ENCODE results near the gene CACNA1S. TPM values are rescaled to one million over a fixed set of nuclear protein-coding genes. Genes with fewer than 3 reads are reported as not detected.

Gene CACNA1S
- polyA plus RNA-seq, 1 of the 3 experiments (the other 2 are of a cell fraction), result not detected

GRCh38 chr1:201114245-201115131, 2.3 kb upstream of the CACNA1S start (continued):
- TF ChIP-seq IRF3 (IDR thresholded peaks at IDR 0.05; ENCODE audit: low read depth, low read length), result no peak
- no peak for TF ChIP-seq EP300 (IDR thresholded peaks at IDR 0.05; ENCODE audit: borderline replicate concordance in 1 of 2, low read depth in 1 of 2, low read length in 1 of 2)
- peak; percentile 59; the same call in 1 of the 2 replicates for TF ChIP-seq MXI1 (IDR thresholded peaks at IDR 0.05; ENCODE audit: low read depth, low read length)
- TF ChIP-seq FOSL2 (IDR thresholded peaks at IDR 0.05; ENCODE audit: borderline replicate concordance, low read depth), result no peak

- Histone ChIP-seq H3K9me3 (no peaks in the 10 kb centered on the region), H3K4me1 (ENCODE audit: control insufficient read depth in 1 of 2, insufficient read depth in 2 of 2, low read depth in 1 of 2, low read length in 1 of 2) (peaks cover 0 to 7% of the 10 kb centered on the region in 2 experiments; a peak in 1 of 4 replicates), H4K20me1 (ENCODE audit: insufficient read depth) (no peaks in the 10 kb centered on the region), H3K4me2 (peak overlapping the region; percentile 87), H3K9me2 (no peaks in the 10 kb centered on the region), H2AFZ (ENCODE audit: low read depth) (0 out of 2 replicates have a peak overlapping the region, but pooled peaks have one; percentile 98), H3K27me3 (ENCODE audit: insufficient read depth) (peaks cover 10% of the 10 kb centered on the region; the same call in 1 of the 2 replicates), H3K36me3 (replicated peaks in 1 of 2; ENCODE audit: control insufficient read depth in 1 of 2, insufficient read depth in 2 of 2, low read length in 1 of 2) (no peaks in the 10 kb centered on the region), H3K9ac (no peak overlapping the region), H3K79me2 (ENCODE audit: insufficient read depth) (no peaks in the 10 kb centered on the region), H3K4me3 (ENCODE audit: low read depth in 2 of 2, low read length in 1 of 2) (peak overlapping the region; percentile 65 to 97), H3K27ac (ENCODE audit: low read depth in 2 of 2, low read length in 1 of 2) (no peak overlapping the region; a peak in 1 of 4 replicates), H3F3A (replicated peaks; ENCODE audit: insufficient read depth) (no peaks in the 10 kb centered on the region)
- 38% methylated on average over 17 of the region's 17 CpGs for WGBS (ENCODE audit: low lambda C conversion rate)
- DNase-seq, result no peak
- ChIA-PET POLR2A (interaction anchor here (0.9 kb wide), 1 partner anchor 141 kb away, joined by 3 read pairs; no protein-coding TSS in a partner anchor), CTCF (interaction anchor here (0.5 to 6.7 kb wide), 38 partner anchors 9 to 554 kb away, joined by 3 to 114 read pairs (median 3); no protein-coding TSS in a partner anchor)
- no peak for TF ChIP-seq RXRA (IDR thresholded peaks at IDR 0.05; ENCODE audit: borderline replicate concordance, low read depth)
- no peak for TF ChIP-seq SMC3 (IDR thresholded peaks at IDR 0.05; ENCODE audit: low read depth, low read length)
- TF ChIP-seq NFIC (IDR thresholded peaks at IDR 0.05; ENCODE audit: borderline replicate concordance), result peak; percentile 73
Observed at GRCh38 chr1:201113451-201114244, 1.4 kb upstream of the CACNA1S start.

- no peak overlapping the region for H3K4me2 ChIP-seq
- no peak for DNase-seq
- H3F3A ChIP-seq (replicated peaks; ENCODE audit: insufficient read depth), result no peaks in the 10 kb centered on the region
- H3K27ac ChIP-seq (ENCODE audit: low read depth in 2 of 2, low read length in 1 of 2), result no peak overlapping the region
- no peaks in the 10 kb centered on the region for H3K9me3 ChIP-seq
- no peak for TF ChIP-seq SMC3 (IDR thresholded peaks at IDR 0.05; ENCODE audit: low read depth, low read length)
- no peak for TF ChIP-seq TAF1 (IDR thresholded peaks at IDR 0.05; ENCODE audit: borderline replicate concordance, low read depth, low read length)
- TF ChIP-seq GATA2 (CRISPR knock-in tag; IDR thresholded peaks at IDR 0.05), result no peak
- no peak for TF ChIP-seq USF2 (IDR thresholded peaks at IDR 0.05; ENCODE audit: borderline replicate concordance, low read depth, low read length)
- no peak for TF ChIP-seq USF1 (IDR thresholded peaks at IDR 0.05; ENCODE audit: borderline replicate concordance, low read depth)
- TF ChIP-seq ZBTB33 (IDR thresholded peaks at IDR 0.05; ENCODE audit: borderline replicate concordance, low read depth), result no peak
- TF ChIP-seq MXI1 (IDR thresholded peaks at IDR 0.05; ENCODE audit: low read depth, low read length), result no peak
- TF ChIP-seq FOXJ3 (CRISPR knock-in tag; IDR thresholded peaks at IDR 0.05), result no peak
- no peak for TF ChIP-seq TCF12 (IDR thresholded peaks at IDR 0.05)
- no peak overlapping the region for H3K9ac ChIP-seq
- no peaks in the 10 kb centered on the region for H3K9me2 ChIP-seq
- no peaks in the 10 kb centered on the region for H3K79me2 ChIP-seq (ENCODE audit: insufficient read depth)
- no peak overlapping the region for H3K4me3 ChIP-seq (ENCODE audit: low read depth in 2 of 2, low read length in 1 of 2)
- peaks cover 17% of the 10 kb centered on the region; the same call in 1 of the 2 replicates for H3K27me3 ChIP-seq (ENCODE audit: insufficient read depth)
- H3K4me1 ChIP-seq (ENCODE audit: control insufficient read depth in 1 of 2, insufficient read depth in 2 of 2, low read depth in 1 of 2, low read length in 1 of 2), result peaks cover 0 to 7% of the 10 kb centered on the region in 2 experiments; a peak in 1 of 4 replicates
- WGBS (ENCODE audit: low lambda C conversion rate), result 90% methylated on average over 3 of the region's 3 CpGs
- no peaks in the 10 kb centered on the region for H3K36me3 ChIP-seq (replicated peaks in 1 of 2; ENCODE audit: control insufficient read depth in 1 of 2, insufficient read depth in 2 of 2, low read length in 1 of 2)
- H2AFZ ChIP-seq (ENCODE audit: low read depth), result no peak overlapping the region
- H4K20me1 ChIP-seq (ENCODE audit: insufficient read depth), result no peaks in the 10 kb centered on the region
- POLR2A ChIA-PET, result no interaction called here
- CTCF ChIA-PET, result interaction anchor here (0.9 to 6.7 kb wide), 10 partner anchors 17 to 491 kb away, joined by 3 to 114 read pairs (median 8); no protein-coding TSS in a partner anchor
Observed at GRCh38 chr1:201112926-201113325, 700 bp upstream of the CACNA1S start.

All from SK-N-SH (cell line).